Suprapubic skin (tissue), 4 donors: ENCODE results near the gene COL20A1.

Experiments
- POLR2A ChIP-seq, 2 donors: fragments of 450-650 bp; IDR thresholded peaks; one replicate each; pipeline ENCODE4 v1.6.1; 2017; ENCODE audit warnings: antibody characterized with exemption in 2 of 2, mild to moderate bottlenecking in 2 of 2, moderate library complexity in 2 of 2
- POLR2AphosphoS5 ChIP-seq, 3 donors: sonication (generic); formaldehyde crosslinking; IDR thresholded peaks; one replicate each; pipeline ENCODE4 v1.6.1; 2017; ENCODE audit warnings: antibody characterized with exemption in 3 of 3

DNA sequence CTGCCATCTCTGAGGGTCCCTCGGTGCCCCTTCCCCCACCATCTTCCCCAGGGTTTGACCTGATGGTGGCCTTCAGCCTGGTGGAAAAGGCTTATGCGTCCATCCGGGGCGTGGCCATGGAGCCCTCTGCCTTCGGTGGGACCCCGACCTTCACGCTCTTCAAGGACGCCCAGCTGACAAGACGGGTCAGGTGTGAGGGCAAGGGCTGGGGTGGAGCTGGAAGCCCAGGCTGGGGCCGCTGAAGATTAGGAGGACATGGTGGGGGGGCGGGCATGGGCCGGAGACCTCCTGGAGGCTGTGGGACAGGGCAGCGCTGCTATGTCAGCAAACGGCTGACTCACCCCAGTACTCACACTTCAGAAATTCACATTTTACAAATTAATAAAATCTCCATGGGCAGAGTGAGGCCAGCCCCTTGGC, 23.5 kb downstream of the COL20A1 start:
- TF ChIP-seq POLR2AphosphoS5 (IDR thresholded peaks at IDR 0.05) (no peak), POLR2A (IDR thresholded peaks at IDR 0.05) (no peak)
